PC-3 (cell line): ENCODE results near the gene PCGF5. TPM values are rescaled to one million over a fixed set of nuclear protein-coding genes. Genes with fewer than 3 reads are reported as not detected.

Experiments
- ATAC-seq: fragments of 200-7000 bp; cut with Tn5 transposase; 2 replicates; pipeline ENCODE4 v1.9.1; 2020; ENCODE audit warnings: mild to moderate bottlenecking, moderate library complexity
- BruUV-seq: library from RNA; stranded (reverse); fragments of 400-500 nt; replicated peaks from 2 replicates; lab custom pipeline; 2021; lab: Mats Ljungman, UMichigan
- CTCF ChIA-PET: fragments of 300-600 bp; sonication (Branson Sonifier 250); formaldehyde crosslinking; loops from one replicate; lab custom pipeline; 2022; ENCODE audit warnings: antibody characterized with exemption; lab: Charles Lee
- POLR2A ChIA-PET: fragments of 300-600 bp; sonication (Branson Sonifier 250); formaldehyde crosslinking; loops from one replicate; lab custom pipeline; 2022; ENCODE audit warnings: antibody characterized with exemption; ENCODE audit not compliant: unreplicated experiment; lab: Charles Lee
- DNase-seq: peaks from one replicate; pipeline ENCODE4 v3.0.0-alpha.2; 2015
- H2AFZ ChIP-seq: fragments of 300-600 bp; sonication (generic); 2 replicates; pipeline ENCODE4 v1.6.0; 2016; ENCODE audit warnings: antibody characterized with exemption, low read length
- H3F3A ChIP-seq: fragments of 300-600 bp; sonication (generic); one replicate; pipeline ENCODE4 v1.6.0; 2017; ENCODE audit warnings: antibody characterized with exemption, low read length, control low read depth, mild to moderate bottlenecking; ENCODE audit not compliant: unreplicated experiment
- H3K27ac ChIP-seq: fragments of 300-600 bp; sonication (generic); 2 replicates; pipeline ENCODE4 v1.5.1; 2016; ENCODE audit warnings: mild to moderate bottlenecking, low read length
- H3K27me3 ChIP-seq: fragments of 300-600 bp; sonication (generic); 2 replicates; pipeline ENCODE4 v1.6.1; 2016; ENCODE audit warnings: low read length, mixed read lengths
- H3K36me3 ChIP-seq: fragments of 300-600 bp; sonication (generic); 2 replicates; pipeline ENCODE4 v1.6.1; 2016; ENCODE audit warnings: low read depth, mixed run types, low read length, mixed read lengths
- H3K4me1 ChIP-seq: fragments of 300-600 bp; sonication (generic); 2 replicates; pipeline ENCODE4 v1.5.1; 2016; ENCODE audit warnings: low read length; ENCODE audit not compliant: insufficient read depth
- H3K4me2 ChIP-seq: fragments of 300-600 bp; sonication (generic); 2 replicates; pipeline ENCODE4 v1.6.0; 2016; ENCODE audit warnings: low read length
- H3K4me3 ChIP-seq: fragments of 300-600 bp; sonication (generic); 2 replicates; pipeline ENCODE4 v1.5.1; 2016; ENCODE audit warnings: mild to moderate bottlenecking, low read length, mixed read lengths
- H3K79me2 ChIP-seq: fragments of 300-600 bp; sonication (generic); 2 replicates; pipeline ENCODE4 v1.6.1; 2017; ENCODE audit warnings: low read length, mixed read lengths
- H3K9ac ChIP-seq: fragments of 300-600 bp; sonication (generic); 2 replicates; pipeline ENCODE4 v1.6.0; 2016; ENCODE audit warnings: mild to moderate bottlenecking, low read length
- H3K9me2 ChIP-seq: fragments of 300-600 bp; sonication (generic); replicated peaks from 2 replicates; pipeline ENCODE4 v1.6.1; 2016; ENCODE audit warnings: mixed run types, low read length, mixed read lengths
- H3K9me3 ChIP-seq: fragments of 300-600 bp; sonication (generic); 2 replicates; pipeline ENCODE4 v1.6.1; 2016; ENCODE audit warnings: low read length, mixed read lengths
- H4K20me1 ChIP-seq: fragments of 300-600 bp; sonication (generic); 2 replicates; pipeline ENCODE4 v1.6.1; 2016; ENCODE audit warnings: low read length, mixed read lengths
- EZH2 ChIP-seq: fragments of 300-600 bp; sonication (generic); IDR thresholded peaks from one replicate; pipeline ENCODE4 v1.6.1; 2017; ENCODE audit warnings: antibody characterized with exemption, mild to moderate bottlenecking, low read length; ENCODE audit not compliant: unreplicated experiment
- EZH2phosphoT487 ChIP-seq: fragments of 300-600 bp; sonication (generic); IDR thresholded peaks from 2 replicates; pipeline ENCODE4 v1.6.1; 2018; ENCODE audit warnings: mild to moderate bottlenecking, antibody characterized with exemption, low read length, borderline replicate concordance
- intact Hi-C: fragments of 100-400 bp; cut with micrococcal nuclease; formaldehyde crosslinking; loops from 2 replicates; pipeline ENCODE4 v1.9.0; 2023
- total RNA-seq: library from RNA; depleted of rRNA; stranded (reverse); fragments of >200 nt; gene quantifications from 2 replicates; pipeline ENCODE4 v1.2.3, GENCODE V29; 2014
- TF ChIP-seq, protein P1 (sequence below): fragments of 300-600 bp; sonication (generic); conservative IDR thresholded peaks from 2 replicates; pipeline ENCODE4 v1.5.1; 2017; ENCODE audit warnings: antibody characterized with exemption, low read depth, mild to moderate bottlenecking, low read length

PCGF5 gene
- total RNA-seq, 1 experiment from 2014 or later, result 25.0 TPM

DNA sequence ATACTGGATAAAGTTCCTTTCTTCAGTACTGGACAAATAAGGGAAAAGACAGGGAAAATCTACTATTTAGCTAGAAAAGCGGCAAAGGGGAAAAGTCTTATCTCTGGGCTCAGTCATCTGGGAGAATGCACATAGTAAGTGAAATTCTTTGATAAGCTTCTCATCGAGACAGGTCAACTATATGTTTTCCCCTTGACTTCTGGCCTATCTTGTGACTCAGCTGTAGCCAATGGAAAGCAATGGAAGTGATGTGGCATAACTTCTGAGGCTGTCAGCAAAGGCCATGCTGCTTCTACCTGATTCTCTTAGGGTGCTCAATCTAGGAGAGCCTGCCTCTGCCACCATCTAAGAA lies 91.9 kb downstream of the PCGF5 start:
- intact Hi-C loops, result no loop called here
- no TSS peak for BruUV-seq
- Histone ChIP-seq H3K4me1 (no peaks in the 10 kb centered on the region), H3K27ac (no peak overlapping the region), H3F3A (no peaks in the 10 kb centered on the region), H4K20me1 (no peaks in the 10 kb centered on the region), H3K4me2 (no peak overlapping the region), H3K9me3 (no peaks in the 10 kb centered on the region), H3K9me2 (no peaks in the 10 kb centered on the region), H3K9ac (no peak overlapping the region), H3K36me3 (no peaks in the 10 kb centered on the region), H3K4me3 (no peak overlapping the region), H3K27me3 (no peaks in the 10 kb centered on the region), H3K79me2 (no peaks in the 10 kb centered on the region), H2AFZ (no peak overlapping the region)
- ATAC-seq (no peak), DNase-seq (no peak)
- CTCF ChIA-PET, result no interaction called here
- POLR2A ChIA-PET, result no interaction called here
- TF ChIP-seq EZH2, result no peak
- TF ChIP-seq, protein P1, sequence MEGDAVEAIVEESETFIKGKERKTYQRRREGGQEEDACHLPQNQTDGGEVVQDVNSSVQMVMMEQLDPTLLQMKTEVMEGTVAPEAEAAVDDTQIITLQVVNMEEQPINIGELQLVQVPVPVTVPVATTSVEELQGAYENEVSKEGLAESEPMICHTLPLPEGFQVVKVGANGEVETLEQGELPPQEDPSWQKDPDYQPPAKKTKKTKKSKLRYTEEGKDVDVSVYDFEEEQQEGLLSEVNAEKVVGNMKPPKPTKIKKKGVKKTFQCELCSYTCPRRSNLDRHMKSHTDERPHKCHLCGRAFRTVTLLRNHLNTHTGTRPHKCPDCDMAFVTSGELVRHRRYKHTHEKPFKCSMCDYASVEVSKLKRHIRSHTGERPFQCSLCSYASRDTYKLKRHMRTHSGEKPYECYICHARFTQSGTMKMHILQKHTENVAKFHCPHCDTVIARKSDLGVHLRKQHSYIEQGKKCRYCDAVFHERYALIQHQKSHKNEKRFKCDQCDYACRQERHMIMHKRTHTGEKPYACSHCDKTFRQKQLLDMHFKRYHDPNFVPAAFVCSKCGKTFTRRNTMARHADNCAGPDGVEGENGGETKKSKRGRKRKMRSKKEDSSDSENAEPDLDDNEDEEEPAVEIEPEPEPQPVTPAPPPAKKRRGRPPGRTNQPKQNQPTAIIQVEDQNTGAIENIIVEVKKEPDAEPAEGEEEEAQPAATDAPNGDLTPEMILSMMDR, result no peak
- no peak for TF ChIP-seq EZH2phosphoT487

DNA sequence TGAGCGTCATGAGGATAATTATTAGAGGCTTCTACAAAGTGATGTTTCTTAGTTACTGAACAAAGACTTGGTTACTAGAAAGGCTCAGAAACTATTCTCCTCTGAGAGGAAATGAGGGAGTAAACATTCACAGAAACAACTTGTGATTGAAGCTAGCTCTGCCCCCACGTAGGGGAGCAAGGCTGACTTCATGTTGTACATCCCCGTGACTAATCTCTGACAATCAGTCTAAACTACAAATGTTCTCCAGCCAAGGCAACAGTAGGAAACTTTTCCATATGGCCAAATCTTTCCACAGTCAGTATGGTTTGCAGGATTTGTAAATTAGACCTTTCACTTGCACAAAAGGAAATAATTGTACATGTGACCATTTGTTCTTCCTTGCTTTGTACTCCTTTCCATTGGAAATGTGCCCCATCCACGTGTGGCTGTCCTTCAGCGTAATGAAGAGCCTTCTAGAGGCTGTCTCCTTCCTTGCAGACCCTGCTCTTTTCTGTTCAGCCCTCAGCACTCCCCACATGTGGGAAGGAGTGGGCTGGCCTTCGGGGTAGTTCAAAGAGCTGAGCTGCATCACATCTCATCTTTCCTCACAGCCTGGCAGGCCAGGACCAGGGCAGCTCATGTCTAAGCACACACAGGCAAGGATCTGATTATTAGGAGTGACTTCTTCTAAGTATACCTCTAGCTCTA lies 93.5 kb downstream of the PCGF5 start:
- Histone ChIP-seq H3K27me3 (no peaks in the 10 kb centered on the region), H2AFZ (no peak overlapping the region), H3K79me2 (no peaks in the 10 kb centered on the region), H3F3A (no peaks in the 10 kb centered on the region), H3K36me3 (no peaks in the 10 kb centered on the region), H3K4me2 (no peak overlapping the region), H3K9me3 (no peaks in the 10 kb centered on the region), H4K20me1 (no peaks in the 10 kb centered on the region), H3K4me3 (no peak overlapping the region), H3K27ac (no peak overlapping the region), H3K4me1 (no peaks in the 10 kb centered on the region), H3K9ac (no peak overlapping the region), H3K9me2 (no peaks in the 10 kb centered on the region)
- ChIA-PET CTCF (no interaction called here), POLR2A (no interaction called here)
- intact Hi-C loops, result no loop called here
- TF ChIP-seq EZH2phosphoT487 (no peak), EZH2 (no peak)
- TF ChIP-seq, protein P1, result no peak
- ATAC-seq (no peak), DNase-seq (no peak)
- BruUV-seq, result no TSS peak

DNA sequence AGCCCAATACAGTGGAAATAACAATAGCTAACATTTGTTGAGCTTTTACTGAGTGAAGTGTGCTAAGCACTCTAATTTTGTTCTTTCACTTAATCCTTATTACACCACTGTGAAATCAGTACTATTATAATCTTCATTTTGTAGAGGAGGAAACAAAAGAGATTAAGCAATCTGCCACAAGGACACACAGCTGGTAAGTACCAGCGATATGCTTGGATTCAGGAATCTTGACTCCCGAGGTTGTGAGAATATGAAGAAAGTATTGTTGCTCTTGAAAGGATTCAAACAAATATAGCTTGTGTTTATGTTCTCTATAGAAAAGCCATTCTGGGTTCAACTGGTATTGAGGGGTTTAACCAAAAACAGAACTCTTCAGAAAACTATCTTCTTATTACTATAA lies 96.0 kb downstream of the PCGF5 start:
- Histone ChIP-seq H3K27ac (no peak overlapping the region), H3K4me2 (no peak overlapping the region), H2AFZ (no peak overlapping the region), H3K36me3 (no peaks in the 10 kb centered on the region), H3F3A (no peaks in the 10 kb centered on the region), H3K79me2 (no peaks in the 10 kb centered on the region), H3K9me2 (no peaks in the 10 kb centered on the region), H3K4me1 (no peaks in the 10 kb centered on the region), H3K4me3 (no peak overlapping the region), H3K27me3 (no peaks in the 10 kb centered on the region), H4K20me1 (no peaks in the 10 kb centered on the region), H3K9ac (no peak overlapping the region), H3K9me3 (no peaks in the 10 kb centered on the region)
- ChIA-PET POLR2A (no interaction called here), CTCF (no interaction called here)
- BruUV-seq, result no TSS peak
- TF ChIP-seq EZH2 (no peak), EZH2phosphoT487 (no peak)
- TF ChIP-seq, protein P1, result no peak
- DNase-seq (no peak), ATAC-seq (no peak)
- intact Hi-C loops, result no loop called here
